Measurements from ENCODE around the gene HLTF.
"Not testable (repeated sequence)": the region's sequence is repeated elsewhere in the genome, so short reads cannot be mapped to it uniquely, and the experiment has no call there.

The HLTF gene

GRCh38 chr3:148991219-148992026 is 94.9 kb downstream of the HLTF start, which contains the start of gene GYG1:
Gene GYG1, plus strand, starts transcription at chr3:148991540. Its CDS starts 101 bp downstream, at chr3:148991641.
- peak; percentile 64 to 68 for DNase-seq (ENCODE audit: low read depth in 2 of 2)

- no peak for DNase-seq (ENCODE audit: low read depth in 2 of 2)
These were observed 96.1 kb downstream of the HLTF start for GRCh38 chr3:148990236-148990635.

- DNase-seq (ENCODE audit: low read depth in 2 of 2), result not testable (repeated sequence)
These were observed 98.8 kb downstream of the HLTF start for GRCh38 chr3:148987551-148987950.

GRCh38 chr3:148981273-148981672 is 105.1 kb downstream of the HLTF start:
- no peak for DNase-seq (ENCODE audit: low read depth in 2 of 2)
